ENCODE measurements around the gene EEIG2.
A peak's percentile ranks its signal among the peaks of the same experiment; 100 is the strongest.
"Not testable (repeated sequence)": the region's sequence is repeated elsewhere in the genome, so short reads cannot be mapped to it uniquely, and the experiment has no call there.

Gene EEIG2

GRCh38 chr1:108559215-108560186 lies at the start of gene EEIG2:
TSS of gene EEIG2 (plus strand) at chr1:108560100. CDS start at chr1:108560429, 329 bp downstream.
- DNase-seq, result peak; percentile 86

DNA sequence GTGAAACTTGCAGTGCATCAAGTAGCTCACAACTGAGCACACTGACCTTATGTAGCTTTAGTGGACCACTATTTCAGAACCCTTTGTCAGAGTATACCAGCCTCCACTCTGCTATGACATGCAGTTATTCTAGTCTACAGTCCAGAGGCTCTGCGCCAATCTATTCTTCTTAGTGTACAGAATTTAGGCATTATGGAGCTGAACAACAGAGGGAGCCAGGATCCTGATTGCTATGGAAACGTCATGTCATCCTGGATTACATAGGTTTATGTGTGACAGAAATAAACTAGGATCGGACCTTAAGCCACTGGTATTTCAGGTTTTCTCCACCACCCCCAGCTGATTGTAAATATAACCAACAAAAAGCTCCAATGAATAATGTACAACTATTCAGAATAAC lies 48.1 kb upstream of the EEIG2 start:
- DNase-seq, result no peak

- peak; percentile 13 for DNase-seq
Observed at GRCh38 chr1:108512239-108513043, 47.5 kb upstream of the EEIG2 start.

DNA sequence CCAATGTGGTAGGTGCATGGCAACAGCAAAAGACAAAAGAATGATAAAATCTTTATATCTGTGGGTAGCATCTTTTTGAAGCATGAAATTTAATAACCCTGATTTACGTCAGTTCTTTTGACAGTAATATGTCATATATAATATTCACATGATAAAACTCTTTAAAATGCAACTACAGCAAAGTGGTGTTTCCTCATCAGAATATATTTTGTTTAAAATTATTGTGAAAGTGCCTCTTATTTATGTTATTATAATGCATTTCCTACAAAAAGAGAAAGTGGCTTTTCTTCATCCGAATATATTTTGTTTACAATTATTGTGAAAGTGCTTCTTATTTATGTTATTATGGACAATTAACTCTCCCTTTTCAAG lies 46.9 kb upstream of the EEIG2 start:
- DNase-seq, result no peak

DNA sequence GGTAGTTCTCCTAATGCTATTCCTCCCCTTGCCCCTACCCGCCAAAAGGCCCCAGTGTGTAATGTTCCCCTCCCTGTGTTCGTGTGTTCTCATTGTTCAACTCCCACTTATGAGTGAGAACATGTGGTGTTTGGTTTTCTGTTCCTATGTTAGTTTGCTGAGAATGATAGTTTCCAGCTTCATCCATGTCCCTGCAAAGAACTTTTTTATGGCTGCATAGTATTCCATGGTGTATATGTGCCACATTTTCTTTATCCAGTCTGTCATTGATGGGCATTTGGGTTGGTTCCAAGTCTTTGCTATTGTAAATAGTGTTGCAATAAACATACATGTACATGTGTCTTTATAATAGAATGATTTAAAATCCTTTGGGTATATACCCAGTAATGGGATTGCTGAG lies 46.0 kb upstream of the EEIG2 start:
- DNase-seq, result not testable (repeated sequence)

DNA sequence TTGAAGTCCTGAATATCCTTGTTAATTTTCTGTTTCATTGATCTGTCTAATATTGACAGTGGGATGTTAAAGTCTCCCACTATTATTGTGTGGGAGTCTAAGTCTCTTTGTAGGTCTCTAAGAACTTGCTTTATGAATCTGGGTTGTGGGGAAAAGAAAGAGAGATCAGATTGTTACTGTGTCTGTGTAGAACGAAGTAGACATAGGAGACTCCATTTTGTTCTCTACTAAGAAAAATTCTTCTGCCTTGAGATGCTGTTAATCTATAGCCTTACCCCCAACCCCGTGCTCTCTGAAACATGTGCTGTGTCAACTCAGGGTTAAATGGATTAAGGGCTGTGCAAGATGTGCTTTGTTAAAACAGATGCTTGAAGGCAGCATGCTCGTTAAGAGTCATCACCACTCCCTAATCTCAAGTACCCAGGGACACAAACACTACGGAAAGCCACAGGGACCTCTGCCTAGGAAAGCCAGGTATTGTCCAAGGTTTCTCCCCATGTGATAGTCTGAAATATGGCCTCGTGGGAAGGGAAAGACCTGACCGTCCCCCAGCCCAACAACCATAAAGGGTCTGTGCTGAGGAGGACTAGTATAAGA lies 42.5 kb upstream of the EEIG2 start:
- DNase-seq, result not testable (repeated sequence)

GRCh38 chr1:108521990-108522393 lies 37.9 kb upstream of the EEIG2 start:
- no peak for DNase-seq

DNA sequence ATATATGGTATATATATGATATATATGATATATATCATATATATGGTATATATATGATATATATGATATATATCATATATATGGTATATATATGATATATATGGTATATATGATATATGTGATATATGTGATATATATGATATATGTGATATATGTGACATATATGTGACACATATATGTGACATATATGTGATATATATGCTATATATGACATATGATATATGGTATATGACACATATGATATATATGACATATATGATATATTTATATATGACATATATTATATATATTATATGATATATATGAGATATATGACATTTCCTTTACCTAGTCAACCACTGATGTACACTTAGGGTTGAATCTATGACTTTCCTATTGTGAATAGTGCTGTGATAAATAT lies 36.1 kb upstream of the EEIG2 start:
- no peak for DNase-seq

GRCh38 chr1:108524676-108525075 lies 35.2 kb upstream of the EEIG2 start:
- DNase-seq, result no peak

- no peak for DNase-seq
Observed at GRCh38 chr1:108527135-108527534, 32.8 kb upstream of the EEIG2 start.

DNA sequence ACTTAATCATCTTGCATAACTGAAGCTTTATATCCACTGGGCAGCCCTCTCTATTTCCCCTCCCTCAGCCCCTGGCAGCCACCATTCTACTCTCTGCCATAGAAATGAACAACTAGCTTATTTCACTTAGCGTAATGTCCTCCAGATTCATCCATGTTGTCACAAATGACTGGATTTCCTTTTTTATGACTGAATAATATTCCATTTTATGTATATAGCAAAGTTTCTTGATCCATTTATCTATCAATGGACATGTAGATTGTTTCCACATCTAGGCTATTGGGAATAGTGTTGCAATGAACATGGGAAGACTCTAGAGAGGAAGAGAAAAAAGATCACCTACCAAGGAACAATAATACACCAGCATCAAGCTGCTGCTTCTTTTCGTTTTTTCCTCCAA lies 32.1 kb upstream of the EEIG2 start:
- DNase-seq, result no peak

GRCh38 chr1:108531444-108531843 lies 28.5 kb upstream of the EEIG2 start:
- no peak for DNase-seq

- no peak for DNase-seq
Observed at GRCh38 chr1:108532730-108533129, 27.2 kb upstream of the EEIG2 start.

- DNase-seq, result no peak
Observed at GRCh38 chr1:108533351-108534083, 26.4 kb upstream of the EEIG2 start.

DNA sequence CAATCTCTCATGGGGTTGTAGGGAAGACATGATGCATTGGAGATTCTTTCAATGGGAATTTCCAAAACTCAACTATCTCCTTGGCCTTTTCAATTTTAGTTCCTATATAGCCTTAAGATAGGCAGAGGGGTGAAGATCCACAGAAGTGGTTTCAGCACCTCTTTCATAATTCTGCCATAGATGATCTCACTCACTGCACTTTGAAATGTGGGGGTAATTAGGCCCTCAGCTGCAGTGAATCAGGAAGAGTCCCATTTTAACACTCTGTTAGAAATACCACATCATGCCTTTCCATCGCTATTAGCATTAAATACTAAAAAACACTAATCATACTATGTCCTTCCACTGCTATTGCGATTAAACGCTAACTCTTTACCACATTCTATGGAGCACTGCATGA lies 25.1 kb upstream of the EEIG2 start:
- no peak for DNase-seq

DNA sequence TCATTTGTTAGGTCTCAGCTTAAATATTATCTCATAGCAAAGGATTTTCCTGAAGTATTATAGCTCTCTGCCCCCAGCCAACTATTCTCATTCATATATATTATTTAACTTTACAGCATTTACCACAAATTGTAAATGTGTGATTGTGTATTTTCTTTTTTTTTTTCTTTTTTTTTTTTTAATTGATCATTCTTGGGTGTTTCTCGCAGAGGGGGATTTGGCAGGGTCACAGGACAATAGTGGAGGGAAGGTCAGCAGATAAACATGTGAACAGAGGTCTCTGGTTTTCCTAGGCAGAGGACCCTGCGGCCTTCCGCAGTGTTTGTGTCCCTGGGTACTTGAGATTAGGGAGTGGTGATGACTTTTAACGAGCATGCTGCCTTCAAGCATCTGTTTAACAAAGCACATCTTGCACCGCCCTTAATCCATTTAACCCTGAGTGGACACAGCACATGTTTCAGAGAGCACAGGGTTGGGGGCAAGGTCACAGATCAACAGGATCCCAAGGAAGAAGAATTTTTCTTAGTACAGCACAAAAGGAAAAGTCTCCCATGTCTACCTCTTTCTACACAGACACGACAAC lies 24.5 kb upstream of the EEIG2 start:
- DNase-seq, result not testable (repeated sequence)

DNA sequence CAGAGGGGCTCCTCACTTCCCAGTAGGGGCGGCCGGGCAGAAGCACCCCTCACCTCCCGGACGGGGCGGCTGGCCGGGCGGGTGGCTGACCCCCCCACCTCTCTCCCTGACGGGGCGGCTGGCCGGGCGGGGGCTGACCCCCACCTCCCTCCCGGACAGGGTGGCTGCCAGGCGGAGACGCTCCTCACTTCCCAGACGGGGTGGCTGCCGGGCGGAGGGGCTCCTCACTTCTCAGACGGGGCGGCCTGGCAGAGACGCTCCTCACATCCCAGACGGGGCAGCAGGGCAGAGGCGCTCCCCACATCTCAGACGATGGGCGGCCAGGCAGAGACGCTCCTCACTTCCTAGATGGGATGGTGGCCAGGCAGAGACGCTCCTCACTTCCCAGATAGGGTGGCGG lies 23.9 kb upstream of the EEIG2 start:
- DNase-seq, result not testable (repeated sequence)

- not testable (repeated sequence) for DNase-seq
Observed at GRCh38 chr1:108536791-108537190, 23.1 kb upstream of the EEIG2 start.

DNA sequence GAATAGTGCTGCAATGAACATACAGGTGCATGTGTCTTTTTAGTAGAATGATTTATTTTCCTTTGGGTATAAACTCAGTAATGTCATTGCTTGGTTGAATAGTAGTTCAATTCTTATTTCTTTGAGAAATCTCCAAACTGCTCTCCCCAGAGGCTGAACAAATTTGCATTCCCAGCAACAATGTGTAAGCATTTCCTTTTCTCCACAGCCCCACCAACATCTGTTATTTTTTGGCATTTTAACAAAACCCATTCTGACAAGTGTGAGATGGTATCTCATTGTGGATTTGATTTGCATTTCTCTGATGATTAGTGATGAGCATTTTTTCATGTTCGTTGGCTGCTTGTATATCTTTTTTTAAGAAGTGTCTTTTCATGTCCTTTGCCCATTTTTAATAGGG lies 21.9 kb upstream of the EEIG2 start:
- no peak for DNase-seq

DNA sequence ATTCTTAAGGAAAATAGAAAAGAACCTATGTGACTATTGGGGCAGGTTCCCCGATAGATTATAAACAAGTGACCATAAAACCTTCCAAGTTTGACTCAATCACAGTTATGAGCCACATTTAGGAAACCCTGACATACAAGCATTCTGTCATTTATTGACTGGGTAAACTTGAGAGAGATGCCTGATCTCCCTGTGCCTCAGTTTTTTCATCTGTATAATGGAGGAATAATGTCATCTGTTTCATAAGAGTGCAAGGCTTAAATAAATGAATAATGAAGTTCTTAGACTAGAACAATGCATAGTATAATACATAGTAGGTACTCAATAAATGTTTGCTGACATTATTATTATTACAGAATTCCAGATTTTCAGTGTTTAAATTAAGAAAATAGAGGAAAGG lies 18.9 kb upstream of the EEIG2 start:
- DNase-seq, result no peak

DNA sequence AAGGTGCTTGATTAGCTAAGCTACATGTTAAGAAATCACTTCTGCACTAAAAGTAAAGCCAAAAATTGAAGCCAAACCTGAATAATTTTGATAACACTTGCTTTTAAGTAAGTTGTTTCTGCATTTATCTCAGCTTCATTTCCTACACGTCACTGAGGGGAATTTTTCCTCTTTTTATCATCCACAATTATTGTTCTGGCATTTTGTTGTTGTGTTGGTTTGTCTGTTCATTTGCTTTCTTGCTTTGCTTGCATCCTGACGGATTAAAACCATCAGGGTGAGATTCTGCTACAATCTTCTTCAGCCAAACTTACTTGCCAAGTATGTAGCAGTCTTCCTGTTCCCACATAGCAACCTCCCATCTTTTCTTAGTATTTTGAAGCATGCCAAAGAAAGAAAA lies 18.0 kb upstream of the EEIG2 start:
- DNase-seq, result no peak

- not testable (repeated sequence) for DNase-seq
Observed at GRCh38 chr1:108547493-108547892, 12.4 kb upstream of the EEIG2 start.
